Adrenal gland (tissue), 5 donors: Measurements from ENCODE around the gene MBD2.

ENCODE experiments used
- POLR2A ChIP-seq, 2 donors: fragments of 450-650 bp; IDR thresholded peaks; one replicate each; pipeline ENCODE4 v1.6.1; 2017; ENCODE audit warnings: antibody characterized with exemption in 2 of 2, mild to moderate bottlenecking in 2 of 2, moderate library complexity in 1 of 2
- TF ChIP-seq, protein P1 (sequence below), 6 experiments: fragments of 450-650 bp in 4 of 6; fragments of 200-600 bp in 2 of 6; sonication (generic) in 1 of 6; IDR thresholded peaks; 1 replicate in 5 of 6; 2 replicates in 1 of 6; pipeline versions ENCODE4 v1.5.1 to v1.8.0; 2016 to 2021; ENCODE audit warnings: antibody characterized with exemption in 6 of 6, mild to moderate bottlenecking in 2 of 6, moderate library complexity in 1 of 6
- donor health status: DM: no; HTN: no; CAD: no.

- TF ChIP-seq POLR2A (IDR thresholded peaks at IDR 0.05) = no peak
- TF ChIP-seq, protein P1, sequence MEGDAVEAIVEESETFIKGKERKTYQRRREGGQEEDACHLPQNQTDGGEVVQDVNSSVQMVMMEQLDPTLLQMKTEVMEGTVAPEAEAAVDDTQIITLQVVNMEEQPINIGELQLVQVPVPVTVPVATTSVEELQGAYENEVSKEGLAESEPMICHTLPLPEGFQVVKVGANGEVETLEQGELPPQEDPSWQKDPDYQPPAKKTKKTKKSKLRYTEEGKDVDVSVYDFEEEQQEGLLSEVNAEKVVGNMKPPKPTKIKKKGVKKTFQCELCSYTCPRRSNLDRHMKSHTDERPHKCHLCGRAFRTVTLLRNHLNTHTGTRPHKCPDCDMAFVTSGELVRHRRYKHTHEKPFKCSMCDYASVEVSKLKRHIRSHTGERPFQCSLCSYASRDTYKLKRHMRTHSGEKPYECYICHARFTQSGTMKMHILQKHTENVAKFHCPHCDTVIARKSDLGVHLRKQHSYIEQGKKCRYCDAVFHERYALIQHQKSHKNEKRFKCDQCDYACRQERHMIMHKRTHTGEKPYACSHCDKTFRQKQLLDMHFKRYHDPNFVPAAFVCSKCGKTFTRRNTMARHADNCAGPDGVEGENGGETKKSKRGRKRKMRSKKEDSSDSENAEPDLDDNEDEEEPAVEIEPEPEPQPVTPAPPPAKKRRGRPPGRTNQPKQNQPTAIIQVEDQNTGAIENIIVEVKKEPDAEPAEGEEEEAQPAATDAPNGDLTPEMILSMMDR (IDR thresholded peaks at IDR 0.05) = no peak
These were observed 8.8 kb upstream of the MBD2 start for GRCh38 chr18:54233228-54233625.
